ENCODE results near the gene COL3A1. TPM values are rescaled to one million over a fixed set of nuclear protein-coding genes. Genes with fewer than 3 reads are reported as not detected.

Gene COL3A1
- polyA plus RNA-seq, 3 donors, result not detected

DNA sequence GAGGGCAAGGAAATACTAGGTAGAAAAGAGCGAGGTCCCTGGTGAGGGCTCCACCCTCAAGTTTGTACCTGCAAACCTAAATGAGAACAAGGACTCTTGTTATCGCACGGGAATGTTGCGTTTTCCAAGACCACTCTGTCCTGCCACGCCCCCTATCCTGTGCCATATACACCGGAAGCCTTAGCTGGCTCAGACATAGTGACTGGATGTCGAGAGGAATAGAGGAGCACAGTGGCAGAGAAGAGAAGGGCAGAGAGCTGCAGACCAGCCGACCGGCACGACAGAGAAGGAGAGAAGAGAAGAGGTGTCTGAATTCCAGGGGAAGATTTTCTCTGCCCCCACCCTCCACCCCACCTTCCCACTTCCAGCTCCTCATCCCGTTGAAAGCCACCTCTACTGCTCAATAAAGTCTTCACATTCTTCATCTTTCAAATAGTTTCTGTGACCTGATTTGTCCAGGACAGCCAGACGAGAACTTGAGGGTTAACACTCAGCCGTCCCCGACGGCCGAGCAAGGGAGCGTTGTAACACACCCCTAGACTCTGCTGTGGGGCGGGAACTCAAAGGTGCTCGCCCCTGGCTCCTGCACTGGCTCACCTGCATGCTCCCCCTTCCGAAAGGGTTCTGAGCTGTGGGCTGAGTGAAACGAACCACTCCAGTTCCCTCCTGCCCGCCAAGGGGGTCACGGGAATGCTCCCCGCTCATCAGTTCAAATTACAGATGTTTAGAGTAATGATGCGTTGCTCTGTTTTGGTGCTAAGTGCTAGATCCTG lies 24.9 kb upstream of the COL3A1 start:
- peaks cover 0 to 12% (median 5%) of the 10 kb centered on the region in 7 donors for H3K9me3 Mint-ChIP-seq
- WGBS (ENCODE audit: insufficient coverage), result 88% methylated on average over 13 of the region's 25 CpGs
- no peak for DNase-seq
- no peaks in the 10 kb centered on the region for H4K20me1 ChIP-seq (ENCODE audit: insufficient read depth, low read length)
- H3K4me1 ChIP-seq (ENCODE audit: control insufficient read depth in 1 of 2, insufficient read depth in 2 of 2, low read length in 2 of 2), result no peaks in the 10 kb centered on the region
- H3K27ac ChIP-seq (ENCODE audit: low read depth in 1 of 2, low read length in 2 of 2), result no peak overlapping the region
- H3K79me2 ChIP-seq (ENCODE audit: insufficient read depth, low read length), result no peaks in the 10 kb centered on the region
- TF ChIP-seq, protein P1, sequence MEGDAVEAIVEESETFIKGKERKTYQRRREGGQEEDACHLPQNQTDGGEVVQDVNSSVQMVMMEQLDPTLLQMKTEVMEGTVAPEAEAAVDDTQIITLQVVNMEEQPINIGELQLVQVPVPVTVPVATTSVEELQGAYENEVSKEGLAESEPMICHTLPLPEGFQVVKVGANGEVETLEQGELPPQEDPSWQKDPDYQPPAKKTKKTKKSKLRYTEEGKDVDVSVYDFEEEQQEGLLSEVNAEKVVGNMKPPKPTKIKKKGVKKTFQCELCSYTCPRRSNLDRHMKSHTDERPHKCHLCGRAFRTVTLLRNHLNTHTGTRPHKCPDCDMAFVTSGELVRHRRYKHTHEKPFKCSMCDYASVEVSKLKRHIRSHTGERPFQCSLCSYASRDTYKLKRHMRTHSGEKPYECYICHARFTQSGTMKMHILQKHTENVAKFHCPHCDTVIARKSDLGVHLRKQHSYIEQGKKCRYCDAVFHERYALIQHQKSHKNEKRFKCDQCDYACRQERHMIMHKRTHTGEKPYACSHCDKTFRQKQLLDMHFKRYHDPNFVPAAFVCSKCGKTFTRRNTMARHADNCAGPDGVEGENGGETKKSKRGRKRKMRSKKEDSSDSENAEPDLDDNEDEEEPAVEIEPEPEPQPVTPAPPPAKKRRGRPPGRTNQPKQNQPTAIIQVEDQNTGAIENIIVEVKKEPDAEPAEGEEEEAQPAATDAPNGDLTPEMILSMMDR (IDR thresholded peaks at IDR 0.05), result no peak
- no peak overlapping the region for H3K9ac ChIP-seq (ENCODE audit: insufficient read depth, low read length, poor library complexity, severe bottlenecking)
- no peaks in the 10 kb centered on the region for H3K27me3 Mint-ChIP-seq (ENCODE audit: low read depth in 3 of 3)
- no peak overlapping the region for H3K27ac Mint-ChIP-seq
- H3K36me3 Mint-ChIP-seq, result no peaks in the 10 kb centered on the region
- intact Hi-C loops (cut with micrococcal nuclease), result no loop called here
- H3K36me3 ChIP-seq (replicated peaks in 1 of 2; ENCODE audit: control insufficient read depth in 1 of 2, insufficient read depth in 2 of 2, low read length in 2 of 2), result no peaks in the 10 kb centered on the region
- no peaks in the 10 kb centered on the region for H3K4me1 Mint-ChIP-seq
- H2AFZ ChIP-seq (ENCODE audit: insufficient read depth, low read depth, low read length, poor library complexity, severe bottlenecking), result no peak overlapping the region
- H3K4me2 ChIP-seq (replicated peaks; ENCODE audit: extremely low read depth, low read length, poor library complexity, severe bottlenecking), result no peak overlapping the region
- peaks cover 10 to 19% of the 10 kb centered on the region in 2 donors for H3K9me3 ChIP-seq (replicated peaks in 1 of 2; ENCODE audit: control insufficient read depth in 1 of 2, insufficient read depth in 1 of 2, low read length in 2 of 2)
- H3K27me3 ChIP-seq (ENCODE audit: control insufficient read depth in 2 of 2, insufficient read depth in 2 of 2, low read length in 2 of 2), result no peaks in the 10 kb centered on the region
- no peak overlapping the region for H3K4me3 Mint-ChIP-seq
- H3K4me3 ChIP-seq (replicated peaks in 1 of 3; ENCODE audit: low read depth in 2 of 3, low read length in 3 of 3), result no peak overlapping the region

DNA sequence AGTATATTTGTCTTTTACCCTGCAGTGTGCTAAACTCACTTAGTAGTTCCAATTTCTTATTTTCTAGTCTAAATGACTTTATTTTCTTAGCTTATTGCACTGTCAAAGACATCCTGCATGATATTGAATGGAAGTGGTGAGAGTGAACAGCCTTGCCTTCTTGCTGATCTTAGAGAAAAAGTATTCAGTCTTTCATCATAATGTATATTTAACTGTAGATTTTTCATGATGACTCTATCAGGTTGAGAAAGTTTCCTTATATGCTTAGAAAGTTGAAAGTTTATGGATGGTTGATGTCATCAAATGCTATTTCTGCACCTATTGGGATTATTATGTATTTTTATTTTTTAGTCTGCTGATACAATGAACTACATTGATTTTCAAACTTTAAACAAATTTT lies 21.3 kb upstream of the COL3A1 start:
- no peak for DNase-seq
- no peaks in the 10 kb centered on the region for H3K4me1 Mint-ChIP-seq
- H4K20me1 ChIP-seq (ENCODE audit: insufficient read depth, low read length), result no peaks in the 10 kb centered on the region
- intact Hi-C loops (cut with micrococcal nuclease), result no loop called here
- no peak overlapping the region for H3K27ac ChIP-seq (ENCODE audit: low read depth in 1 of 2, low read length in 2 of 2)
- H3K9me3 Mint-ChIP-seq, result peaks cover 0 to 10% (median 6%) of the 10 kb centered on the region in 7 donors
- H3K36me3 Mint-ChIP-seq, result no peaks in the 10 kb centered on the region
- H3K27me3 ChIP-seq (ENCODE audit: control insufficient read depth in 2 of 2, insufficient read depth in 2 of 2, low read length in 2 of 2), result no peaks in the 10 kb centered on the region
- no peak overlapping the region for H2AFZ ChIP-seq (ENCODE audit: insufficient read depth, low read depth, low read length, poor library complexity, severe bottlenecking)
- H3K4me1 ChIP-seq (ENCODE audit: control insufficient read depth in 1 of 2, insufficient read depth in 2 of 2, low read length in 2 of 2), result no peaks in the 10 kb centered on the region
- no peak overlapping the region for H3K9ac ChIP-seq (ENCODE audit: insufficient read depth, low read length, poor library complexity, severe bottlenecking)
- TF ChIP-seq, protein P1 (IDR thresholded peaks at IDR 0.05), result no peak
- no peak overlapping the region for H3K27ac Mint-ChIP-seq
- H3K27me3 Mint-ChIP-seq (ENCODE audit: low read depth in 3 of 3), result no peaks in the 10 kb centered on the region
- H3K9me3 ChIP-seq (replicated peaks in 1 of 2; ENCODE audit: control insufficient read depth in 1 of 2, insufficient read depth in 1 of 2, low read length in 2 of 2), result peaks cover 3 to 11% of the 10 kb centered on the region in 2 donors
- no peak overlapping the region for H3K4me2 ChIP-seq (replicated peaks; ENCODE audit: extremely low read depth, low read length, poor library complexity, severe bottlenecking)
- H3K79me2 ChIP-seq (ENCODE audit: insufficient read depth, low read length), result no peaks in the 10 kb centered on the region
- no peaks in the 10 kb centered on the region for H3K36me3 ChIP-seq (replicated peaks in 1 of 2; ENCODE audit: control insufficient read depth in 1 of 2, insufficient read depth in 2 of 2, low read length in 2 of 2)
- no peak overlapping the region for H3K4me3 Mint-ChIP-seq
- no peak overlapping the region for H3K4me3 ChIP-seq (replicated peaks in 1 of 3; ENCODE audit: low read depth in 2 of 3, low read length in 3 of 3)

All from CD14-positive monocyte (primary cell).